ENCODE measurements around the gene EDAR. TPM values are rescaled to one million over a fixed set of nuclear protein-coding genes. Genes with fewer than 3 reads are reported as not detected.

EDAR gene
- polyA plus RNA-seq, 1 donor (not counting 4 experiments of a cell fraction or from before 2014, with no cell fraction given), result 0.21 TPM

DNA sequence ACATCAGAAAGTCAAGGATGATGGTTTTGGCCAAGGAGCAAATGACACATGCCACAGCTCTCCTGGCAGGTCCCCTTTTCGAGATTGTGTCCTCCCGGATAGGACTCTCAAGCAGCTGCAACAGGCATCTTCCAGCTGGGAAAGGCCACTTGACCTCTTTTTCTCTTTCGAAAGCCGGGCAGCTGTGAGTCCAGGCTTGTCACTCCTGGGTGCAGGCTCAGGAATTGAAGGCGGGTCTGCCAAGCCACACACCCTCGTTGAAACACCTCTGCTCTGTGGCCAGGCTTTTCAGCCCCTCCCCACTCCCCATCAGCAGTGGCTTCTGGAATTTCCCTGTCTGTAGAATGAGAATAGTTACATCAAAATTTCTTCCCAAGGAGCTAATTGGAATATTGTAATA lies 104.4 kb downstream of the EDAR start:
- H3K4me1 ChIP-seq (ENCODE audit: control insufficient read depth, extremely low read depth, insufficient read depth, low read length), result peaks cover 3% of the 10 kb centered on the region
- no peak overlapping the region for H3K4me2 ChIP-seq (ENCODE audit: control insufficient read depth, extremely low read depth, insufficient read depth, low read depth, low read length)
- dilution Hi-C loops (cut with MboI; ENCODE audit: extremely low pct_ligation_motif_present, low sequenced_read_pairs), result no loop called here
- no peak overlapping the region for H3K9ac ChIP-seq (ENCODE audit: control insufficient read depth, extremely low read depth, insufficient read depth, low read length)
- H3K79me2 ChIP-seq (ENCODE audit: control insufficient read depth, insufficient read depth, low read length), result no peaks in the 10 kb centered on the region
- FAIRE-seq, result no peak
- no peaks in the 10 kb centered on the region for H4K20me1 ChIP-seq (ENCODE audit: control insufficient read depth, extremely low read depth, insufficient read depth, low read length)
- TF ChIP-seq EZH2 (IDR thresholded peaks at IDR 0.05; ENCODE audit: low read length), result no peak
- TF ChIP-seq, protein P1, sequence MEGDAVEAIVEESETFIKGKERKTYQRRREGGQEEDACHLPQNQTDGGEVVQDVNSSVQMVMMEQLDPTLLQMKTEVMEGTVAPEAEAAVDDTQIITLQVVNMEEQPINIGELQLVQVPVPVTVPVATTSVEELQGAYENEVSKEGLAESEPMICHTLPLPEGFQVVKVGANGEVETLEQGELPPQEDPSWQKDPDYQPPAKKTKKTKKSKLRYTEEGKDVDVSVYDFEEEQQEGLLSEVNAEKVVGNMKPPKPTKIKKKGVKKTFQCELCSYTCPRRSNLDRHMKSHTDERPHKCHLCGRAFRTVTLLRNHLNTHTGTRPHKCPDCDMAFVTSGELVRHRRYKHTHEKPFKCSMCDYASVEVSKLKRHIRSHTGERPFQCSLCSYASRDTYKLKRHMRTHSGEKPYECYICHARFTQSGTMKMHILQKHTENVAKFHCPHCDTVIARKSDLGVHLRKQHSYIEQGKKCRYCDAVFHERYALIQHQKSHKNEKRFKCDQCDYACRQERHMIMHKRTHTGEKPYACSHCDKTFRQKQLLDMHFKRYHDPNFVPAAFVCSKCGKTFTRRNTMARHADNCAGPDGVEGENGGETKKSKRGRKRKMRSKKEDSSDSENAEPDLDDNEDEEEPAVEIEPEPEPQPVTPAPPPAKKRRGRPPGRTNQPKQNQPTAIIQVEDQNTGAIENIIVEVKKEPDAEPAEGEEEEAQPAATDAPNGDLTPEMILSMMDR (optimal IDR thresholded peaks at IDR 0.05 in 1 of 3, IDR thresholded peaks at IDR 0.05 in 1 of 3, conservative IDR thresholded peaks at IDR 0.05 in 1 of 3; ENCODE audit: extremely low read depth in 1 of 3, insufficient read depth in 2 of 3, low read length in 3 of 3), result no peak
- H3K9me1 ChIP-seq (ENCODE audit: control insufficient read depth, extremely low read depth, insufficient read depth, low read length), result no peaks in the 10 kb centered on the region
- no peaks in the 10 kb centered on the region for H3K36me3 ChIP-seq (ENCODE audit: control insufficient read depth in 2 of 2, extremely low read depth in 1 of 2, insufficient read depth in 2 of 2, low read length in 2 of 2)
- peaks cover 2% of the 10 kb centered on the region for H3K9me3 ChIP-seq (ENCODE audit: control insufficient read depth, low read depth, low read length)
- H3K27me3 ChIP-seq (ENCODE audit: control insufficient read depth, extremely low read depth, insufficient read depth, low read length), result no peaks in the 10 kb centered on the region
- no peak overlapping the region for H2AFZ ChIP-seq (ENCODE audit: control insufficient read depth, low read length)
- DNase-seq (ENCODE audit: low read depth, low spot score), result no peak
- no peak overlapping the region for H3K4me3 ChIP-seq (ENCODE audit: control insufficient read depth in 2 of 3, extremely low read depth in 1 of 3, insufficient read depth in 2 of 3, low read depth in 1 of 3, low read length in 3 of 3)
- no peak overlapping the region for H3K27ac ChIP-seq (ENCODE audit: control insufficient read depth, insufficient read depth, low read length)

DNA sequence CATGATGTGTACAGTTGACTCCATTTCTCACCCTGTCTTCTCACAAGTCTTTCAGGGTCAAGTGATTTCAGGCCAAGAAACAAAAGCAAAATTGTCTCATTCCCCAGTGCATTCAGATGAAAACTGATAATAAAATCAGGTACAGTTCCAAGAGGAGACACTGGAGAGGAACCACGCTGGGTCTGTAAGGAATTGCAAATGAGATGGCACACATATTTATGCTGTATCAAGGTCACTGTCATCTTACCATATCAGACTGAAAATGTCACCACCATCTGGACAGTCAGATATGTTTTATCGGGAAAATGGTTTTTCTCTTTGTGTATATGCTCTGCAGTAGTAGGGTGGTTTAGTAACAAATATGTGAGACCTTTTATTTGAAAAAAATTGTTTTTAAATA lies 110.7 kb downstream of the EDAR start:
- Histone ChIP-seq H4K20me1 (ENCODE audit: control insufficient read depth, extremely low read depth, insufficient read depth, low read length) (no peaks in the 10 kb centered on the region), H3K4me1 (ENCODE audit: control insufficient read depth, extremely low read depth, insufficient read depth, low read length) (no peaks in the 10 kb centered on the region), H3K9me3 (ENCODE audit: control insufficient read depth, low read depth, low read length) (no peaks in the 10 kb centered on the region), H3K27me3 (ENCODE audit: control insufficient read depth, extremely low read depth, insufficient read depth, low read length) (no peaks in the 10 kb centered on the region), H3K4me3 (ENCODE audit: control insufficient read depth in 2 of 3, extremely low read depth in 1 of 3, insufficient read depth in 2 of 3, low read depth in 1 of 3, low read length in 3 of 3) (no peak overlapping the region), H3K9ac (ENCODE audit: control insufficient read depth, extremely low read depth, insufficient read depth, low read length) (no peak overlapping the region), H3K9me1 (ENCODE audit: control insufficient read depth, extremely low read depth, insufficient read depth, low read length) (no peaks in the 10 kb centered on the region), H3K79me2 (ENCODE audit: control insufficient read depth, insufficient read depth, low read length) (no peaks in the 10 kb centered on the region), H3K36me3 (ENCODE audit: control insufficient read depth in 2 of 2, extremely low read depth in 1 of 2, insufficient read depth in 2 of 2, low read length in 2 of 2) (no peaks in the 10 kb centered on the region), H3K27ac (ENCODE audit: control insufficient read depth, insufficient read depth, low read length) (no peak overlapping the region), H3K4me2 (ENCODE audit: control insufficient read depth, extremely low read depth, insufficient read depth, low read depth, low read length) (no peak overlapping the region), H2AFZ (ENCODE audit: control insufficient read depth, low read length) (no peak overlapping the region)
- dilution Hi-C loops (cut with MboI; ENCODE audit: extremely low pct_ligation_motif_present, low sequenced_read_pairs), result no loop called here
- DNase-seq (ENCODE audit: low read depth, low spot score) (no peak), FAIRE-seq (peak; percentile 53)
- no peak for TF ChIP-seq EZH2 (IDR thresholded peaks at IDR 0.05; ENCODE audit: low read length)
- TF ChIP-seq, protein P1 (optimal IDR thresholded peaks at IDR 0.05 in 1 of 3, IDR thresholded peaks at IDR 0.05 in 1 of 3, conservative IDR thresholded peaks at IDR 0.05 in 1 of 3; ENCODE audit: extremely low read depth in 1 of 3, insufficient read depth in 2 of 3, low read length in 3 of 3), result no peak
